Measurements from ENCODE around the gene MTTP.

- TF ChIP-seq EZH2 (IDR thresholded peaks at IDR 0.05; ENCODE audit: insufficient read depth, poor library complexity, severe bottlenecking) (no peak), EZH2phosphoT487 (IDR thresholded peaks at IDR 0.05; ENCODE audit: insufficient read depth, low read depth) (no peak)
These were observed 95.9 kb downstream of the MTTP start for GRCh38 chr4:99670409-99671073.
